IPS-18a (cell line): Measurements from ENCODE around the gene CSNK2A1.
"Not testable (repeated sequence)": the region's sequence is repeated elsewhere in the genome, so short reads cannot be mapped to it uniquely, and the experiment has no call there.

Experiments
- H3K27ac ChIP-seq: one replicate; pipeline ENCODE4 v1.5.1; 2013; ENCODE audit warnings: low read length
- H3K27me3 ChIP-seq: one replicate; pipeline ENCODE4 v1.6.1; 2013; ENCODE audit warnings: mild to moderate bottlenecking, low read length; ENCODE audit not compliant: control insufficient read depth, insufficient read depth
- H3K36me3 ChIP-seq: one replicate; pipeline ENCODE4 v1.6.1; 2013; ENCODE audit warnings: low read depth, low read length; ENCODE audit not compliant: control insufficient read depth
- H3K4me1 ChIP-seq: one replicate; pipeline ENCODE4 v1.6.1; 2013; ENCODE audit warnings: low read depth, low read length; ENCODE audit not compliant: control insufficient read depth
- H3K4me3 ChIP-seq: one replicate; pipeline ENCODE4 v1.5.1; 2013; ENCODE audit warnings: low read length
- H3K9ac ChIP-seq: one replicate; pipeline ENCODE4 v1.6.1; 2013; ENCODE audit warnings: mild to moderate bottlenecking, low read length, moderate library complexity
- H3K9me3 ChIP-seq: one replicate; pipeline ENCODE4 v1.6.1; 2013; ENCODE audit warnings: low read depth, low read length; ENCODE audit not compliant: control insufficient read depth

Gene CSNK2A1

GRCh38 chr20:461254-462198 lies 82.1 kb downstream of the CSNK2A1 start:
- Histone ChIP-seq H3K4me3 (peak overlapping the region; percentile 92), H3K9ac (peak overlapping the region; percentile 56), H3K27me3 (peaks cover 36% of the 10 kb centered on the region), H3K4me1 (peaks cover 7% of the 10 kb centered on the region), H3K27ac (no peak overlapping the region), H3K36me3 (no peaks in the 10 kb centered on the region), H3K9me3 (no peaks in the 10 kb centered on the region)

GRCh38 chr20:460707-461106 lies 82.9 kb downstream of the CSNK2A1 start:
- peaks cover 36% of the 10 kb centered on the region for H3K27me3 ChIP-seq
- no peaks in the 10 kb centered on the region for H3K36me3 ChIP-seq
- H3K4me3 ChIP-seq: no peak overlapping the region
- H3K9me3 ChIP-seq: no peaks in the 10 kb centered on the region
- no peak overlapping the region for H3K9ac ChIP-seq
- H3K4me1 ChIP-seq: peaks cover 7% of the 10 kb centered on the region
- H3K27ac ChIP-seq: no peak overlapping the region

GRCh38 chr20:460180-460579 lies 83.4 kb downstream of the CSNK2A1 start:
- Histone ChIP-seq H3K27me3 (peaks cover 35% of the 10 kb centered on the region), H3K4me3 (no peak overlapping the region), H3K9ac (no peak overlapping the region), H3K36me3 (no peaks in the 10 kb centered on the region), H3K9me3 (no peaks in the 10 kb centered on the region), H3K27ac (no peak overlapping the region), H3K4me1 (peaks cover 7% of the 10 kb centered on the region)

- no peaks in the 10 kb centered on the region for H3K9me3 ChIP-seq
- H3K27ac ChIP-seq: no peak overlapping the region
- H3K27me3 ChIP-seq: peaks cover 21% of the 10 kb centered on the region
- no peak overlapping the region for H3K9ac ChIP-seq
- no peak overlapping the region for H3K4me3 ChIP-seq
- H3K4me1 ChIP-seq: peaks cover 7% of the 10 kb centered on the region
- no peaks in the 10 kb centered on the region for H3K36me3 ChIP-seq
Measured at GRCh38 chr20:458776-459175, 84.8 kb downstream of the CSNK2A1 start.

- no peaks in the 10 kb centered on the region for H3K9me3 ChIP-seq
- no peak overlapping the region for H3K9ac ChIP-seq
- no peak overlapping the region for H3K27ac ChIP-seq
- no peaks in the 10 kb centered on the region for H3K36me3 ChIP-seq
- no peaks in the 10 kb centered on the region for H3K27me3 ChIP-seq
- H3K4me1 ChIP-seq: no peaks in the 10 kb centered on the region
- no peak overlapping the region for H3K4me3 ChIP-seq
Measured at GRCh38 chr20:454951-455350, 88.6 kb downstream of the CSNK2A1 start.

GRCh38 chr20:452021-452420 lies 91.6 kb downstream of the CSNK2A1 start:
- not testable (repeated sequence) for H3K4me3 ChIP-seq, H3K27me3 ChIP-seq, H3K9ac ChIP-seq, H3K27ac ChIP-seq, H3K9me3 ChIP-seq, H3K4me1 ChIP-seq, H3K36me3 ChIP-seq

- peaks cover 28% of the 10 kb centered on the region for H3K36me3 ChIP-seq
- no peak overlapping the region for H3K27ac ChIP-seq
Measured at GRCh38 chr20:445514-446336, 97.9 kb downstream of the CSNK2A1 start.

GRCh38 chr20:444862-445426 lies 98.6 kb downstream of the CSNK2A1 start:
- H3K36me3 ChIP-seq: peaks cover 35% of the 10 kb centered on the region
- no peak overlapping the region for H3K4me3 ChIP-seq
- H3K9me3 ChIP-seq: no peaks in the 10 kb centered on the region
- H3K9ac ChIP-seq: no peak overlapping the region
- peaks cover 4% of the 10 kb centered on the region for H3K4me1 ChIP-seq
- no peak overlapping the region for H3K27ac ChIP-seq
- H3K27me3 ChIP-seq: no peaks in the 10 kb centered on the region

More at GRCh38 chr20:445514-446336, 97.9 kb downstream of the CSNK2A1 start:
- Histone ChIP-seq H3K9me3 (no peaks in the 10 kb centered on the region), H3K9ac (no peak overlapping the region), H3K4me3 (no peak overlapping the region), H3K4me1 (peaks cover 4% of the 10 kb centered on the region), H3K27me3 (no peaks in the 10 kb centered on the region)

GRCh38 chr20:444117-444516 lies 99.5 kb downstream of the CSNK2A1 start:
- H3K4me1 ChIP-seq: peaks cover 4% of the 10 kb centered on the region
- no peak overlapping the region for H3K9ac ChIP-seq
- H3K9me3 ChIP-seq: no peaks in the 10 kb centered on the region
- H3K36me3 ChIP-seq: peaks cover 42% of the 10 kb centered on the region
- H3K4me3 ChIP-seq: no peak overlapping the region
- no peaks in the 10 kb centered on the region for H3K27me3 ChIP-seq
- no peak overlapping the region for H3K27ac ChIP-seq

GRCh38 chr20:443223-443775 lies 100.3 kb downstream of the CSNK2A1 start:
- Histone ChIP-seq H3K36me3 (peaks cover 50% of the 10 kb centered on the region), H3K4me3 (no peak overlapping the region), H3K4me1 (peaks cover 4% of the 10 kb centered on the region), H3K9ac (no peak overlapping the region), H3K27me3 (no peaks in the 10 kb centered on the region), H3K9me3 (no peaks in the 10 kb centered on the region), H3K27ac (no peak overlapping the region)

GRCh38 chr20:440636-441035 lies 103.0 kb downstream of the CSNK2A1 start:
- no peak overlapping the region for H3K27ac ChIP-seq
- no peak overlapping the region for H3K4me3 ChIP-seq
- H3K4me1 ChIP-seq: peaks cover 4% of the 10 kb centered on the region
- no peak overlapping the region for H3K9ac ChIP-seq
- peaks cover 6% of the 10 kb centered on the region for H3K27me3 ChIP-seq
- H3K9me3 ChIP-seq: no peaks in the 10 kb centered on the region
- H3K36me3 ChIP-seq: peaks cover 58% of the 10 kb centered on the region
